CD4-positive, alpha-beta T cell treated with Interleukin-10 for 1 hour (primary cell): ENCODE measurements around the gene ADGRL3.
"Not testable (repeated sequence)": the region's sequence is repeated elsewhere in the genome, so short reads cannot be mapped to it uniquely, and the experiment has no call there.

Source experiments
- DNase-seq: peaks from one replicate; pipeline ENCODE4 v3.0.0-alpha.2; 2020

Gene ADGRL3

DNA sequence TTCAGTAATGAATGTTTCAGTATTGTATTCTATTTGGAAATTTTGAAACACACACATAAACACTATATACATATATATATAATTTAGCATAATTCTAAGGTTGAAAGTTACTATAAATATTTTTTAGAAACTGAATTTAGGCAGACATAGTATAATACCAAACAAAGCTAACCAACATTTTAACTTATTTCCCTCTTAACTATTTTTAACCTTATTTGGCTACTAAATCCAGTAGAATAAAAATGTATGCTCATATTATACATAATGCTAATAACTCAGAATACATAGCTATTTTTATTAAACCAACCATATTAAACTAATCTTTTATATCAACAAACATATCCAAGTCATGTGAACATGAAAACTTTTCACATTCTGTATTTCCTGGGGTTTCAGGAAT is 563.6 kb downstream of the ADGRL3 start:
- no peak for DNase-seq

DNA sequence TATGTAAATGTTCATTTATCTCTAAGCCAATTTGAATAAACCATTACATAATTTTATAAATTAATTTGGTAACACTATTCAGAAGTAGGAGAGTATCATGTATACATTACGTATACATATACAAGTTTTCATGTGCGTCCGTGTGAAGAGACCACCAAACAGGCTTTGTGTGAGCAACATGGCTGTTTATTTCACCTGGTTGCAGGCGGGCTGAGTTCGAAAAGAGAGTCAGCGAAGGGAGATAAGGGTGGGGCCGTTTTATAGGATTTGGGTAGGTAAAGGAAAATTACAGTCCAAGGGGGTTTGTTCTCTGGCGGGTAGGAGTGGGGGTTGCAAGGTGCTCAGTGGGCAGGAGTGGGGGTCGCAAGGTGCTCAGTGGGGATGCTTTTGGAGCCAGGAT is 564.0 kb downstream of the ADGRL3 start:
- DNase-seq, result not testable (repeated sequence)

DNA sequence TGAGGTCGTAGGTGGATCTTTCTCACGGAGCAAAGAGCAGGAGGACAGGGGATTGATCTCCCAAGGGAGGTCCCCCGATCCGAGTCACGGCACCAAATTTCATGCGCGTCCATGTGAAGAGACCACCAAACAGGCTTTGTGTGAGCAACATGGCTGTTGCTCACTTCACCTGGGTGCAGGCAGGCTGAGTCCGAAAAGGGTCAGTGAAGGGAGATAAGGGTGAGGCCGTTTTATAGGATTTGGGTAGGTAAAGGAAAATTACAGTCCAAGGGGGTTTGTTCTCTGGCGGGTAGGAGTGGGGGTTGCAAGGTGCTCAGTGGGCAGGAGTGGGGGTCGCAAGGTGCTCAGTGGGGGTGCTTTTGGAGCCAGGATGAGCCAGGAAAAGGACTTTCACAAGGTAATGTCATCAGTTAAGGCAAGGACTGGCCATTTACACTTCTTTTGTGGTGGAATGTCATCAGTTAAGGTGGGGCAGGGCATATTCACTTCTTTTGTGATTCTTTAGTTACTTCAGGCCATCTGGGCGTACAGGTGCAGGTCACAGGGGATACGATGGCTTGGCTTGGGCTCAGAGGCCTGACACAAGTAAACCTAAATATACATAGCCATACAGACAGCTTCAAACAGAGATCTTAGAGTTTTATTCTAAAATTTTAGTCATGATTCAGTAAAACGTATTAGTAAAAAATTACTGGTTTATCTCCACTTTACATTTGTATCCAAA is 569.5 kb downstream of the ADGRL3 start:
- DNase-seq, result not testable (repeated sequence)

DNA sequence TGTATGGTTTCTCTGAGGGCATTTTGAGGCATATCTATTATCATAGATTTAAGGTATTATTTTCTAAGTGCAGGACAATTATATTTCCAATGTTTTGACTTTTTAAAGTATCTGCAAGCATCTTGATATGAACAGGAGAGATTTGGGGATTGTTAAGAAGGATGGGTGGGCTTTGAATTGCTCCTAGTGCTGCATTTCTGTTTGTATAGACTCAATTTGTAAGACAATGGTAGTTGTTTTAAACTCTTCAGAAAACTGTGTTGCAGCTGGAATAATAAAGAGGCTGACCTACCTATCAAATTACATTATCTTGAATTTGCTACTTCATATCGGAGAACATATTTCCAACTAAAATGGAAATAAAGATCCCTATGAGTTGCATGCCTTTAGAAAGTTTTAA is 570.3 kb downstream of the ADGRL3 start:
- no peak for DNase-seq

DNA sequence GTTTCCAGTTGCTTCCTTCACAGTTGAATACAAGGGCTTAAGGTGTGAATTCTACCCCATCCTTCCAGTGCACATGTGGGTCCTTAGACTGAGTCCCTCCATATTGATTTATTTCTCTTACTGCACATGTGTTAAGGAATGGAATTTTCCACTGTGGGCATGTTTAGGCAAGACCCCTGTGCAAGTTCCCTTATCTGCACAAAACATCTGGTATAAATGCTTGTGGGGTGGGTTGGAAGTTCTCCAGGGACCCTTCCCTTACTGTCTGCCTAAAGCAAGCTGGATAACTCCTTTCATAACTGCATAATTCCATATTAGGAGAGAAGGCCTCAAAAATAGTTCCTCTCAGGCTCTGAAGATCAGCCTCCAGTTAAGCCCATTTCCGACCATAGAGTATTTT is 570.9 kb downstream of the ADGRL3 start:
- no peak for DNase-seq

DNA sequence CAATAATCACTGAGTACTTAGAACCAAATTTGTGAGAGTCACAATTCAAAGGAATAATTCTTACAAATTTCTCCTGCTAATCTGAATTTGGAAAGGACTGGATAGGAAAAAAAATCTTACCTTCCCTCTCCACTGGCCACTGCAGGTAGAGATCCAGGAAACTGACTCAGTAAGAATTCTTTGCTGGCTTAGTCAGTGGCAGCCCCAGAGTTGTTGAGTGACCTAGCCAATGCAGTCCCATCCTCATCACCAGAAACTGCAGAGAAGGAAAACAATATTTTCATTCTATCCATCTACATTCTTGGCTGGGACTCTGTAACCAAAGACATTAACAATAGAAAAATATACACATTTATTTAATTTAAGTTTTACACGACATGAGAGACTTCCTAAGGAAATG is 572.0 kb downstream of the ADGRL3 start:
- no peak for DNase-seq

DNA sequence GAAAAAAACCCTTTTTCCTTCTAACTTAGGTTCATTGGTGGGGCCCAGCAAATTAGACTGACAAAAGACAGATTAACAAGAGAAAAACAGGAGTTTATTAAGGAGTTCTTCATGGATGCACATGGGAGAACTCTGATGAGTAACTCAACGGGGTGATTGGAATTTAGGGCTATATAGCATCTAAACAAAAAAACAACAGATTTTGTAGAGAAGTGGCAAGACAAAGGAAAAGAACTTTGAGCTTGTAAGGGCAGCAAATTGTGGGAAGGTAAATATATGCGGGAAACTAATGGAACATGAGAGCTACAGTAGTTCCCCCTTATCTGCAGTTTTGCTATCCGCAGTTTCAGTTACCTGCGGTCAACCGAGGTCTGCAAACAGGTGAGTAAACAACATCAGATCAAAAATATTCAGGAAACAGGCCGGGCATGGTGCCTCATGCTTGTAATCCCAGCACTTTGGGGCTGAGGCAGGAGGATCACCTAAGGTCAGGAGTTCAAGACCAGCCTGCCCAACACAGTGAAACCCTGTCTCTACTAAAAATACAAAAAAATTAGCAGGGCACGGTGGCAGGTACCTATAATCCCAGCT is 573.6 kb downstream of the ADGRL3 start:
- DNase-seq, result no peak

DNA sequence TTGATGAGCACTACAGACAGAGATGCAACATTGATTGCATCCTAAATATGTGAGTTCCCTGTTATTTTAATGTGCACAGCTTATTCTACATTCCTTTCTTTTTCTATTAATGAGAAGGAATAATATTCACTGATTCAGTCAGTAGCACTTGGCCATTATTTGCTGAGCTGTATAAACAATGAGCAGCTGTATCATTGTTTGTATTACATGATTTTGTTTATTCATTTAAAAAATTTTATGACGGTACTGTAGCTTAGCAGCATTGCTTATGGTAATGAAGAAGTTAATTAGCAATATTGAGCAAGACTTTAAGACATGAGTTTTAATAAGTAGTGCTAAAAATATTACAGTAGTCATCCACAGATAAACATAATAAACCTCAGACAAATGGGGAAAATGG is 582.0 kb downstream of the ADGRL3 start:
- DNase-seq, result no peak

DNA sequence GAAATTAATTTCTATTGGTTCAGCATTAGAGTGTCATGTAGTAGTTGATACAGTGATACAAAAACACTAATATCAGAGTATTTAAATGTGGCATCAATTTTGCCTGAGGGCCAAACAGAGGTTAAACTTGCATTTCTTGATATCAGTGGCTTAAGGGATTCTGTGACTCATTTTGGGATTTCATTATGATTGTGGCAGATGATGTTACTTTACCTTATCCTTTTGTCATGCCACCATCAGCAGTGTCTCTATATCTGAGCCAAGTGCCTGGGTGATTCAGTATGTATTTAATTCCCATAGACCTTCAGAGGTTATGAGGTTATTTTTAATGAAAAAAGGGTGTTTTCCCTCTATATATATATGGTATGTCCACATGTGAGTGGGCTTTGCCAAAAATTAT is 582.9 kb downstream of the ADGRL3 start:
- DNase-seq, result no peak

DNA sequence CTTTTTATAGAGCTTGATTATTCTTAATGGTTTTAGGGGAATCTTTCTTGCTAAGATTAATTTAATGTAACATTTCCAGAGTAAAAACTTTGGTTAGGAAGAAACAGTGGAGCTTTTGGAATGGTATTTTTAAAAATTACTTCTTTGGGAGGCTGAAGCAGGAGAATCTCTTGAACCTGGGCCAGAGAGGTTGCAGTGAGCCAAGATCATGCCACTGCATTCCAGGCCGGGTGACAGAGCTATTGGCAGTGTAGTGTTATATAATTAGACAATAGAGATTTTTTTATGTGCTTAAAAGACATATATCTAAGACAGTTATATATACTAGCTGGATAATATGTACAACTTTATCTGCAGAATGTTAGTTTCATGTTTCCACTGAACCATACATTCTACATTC is 585.6 kb downstream of the ADGRL3 start:
- DNase-seq, result no peak

DNA sequence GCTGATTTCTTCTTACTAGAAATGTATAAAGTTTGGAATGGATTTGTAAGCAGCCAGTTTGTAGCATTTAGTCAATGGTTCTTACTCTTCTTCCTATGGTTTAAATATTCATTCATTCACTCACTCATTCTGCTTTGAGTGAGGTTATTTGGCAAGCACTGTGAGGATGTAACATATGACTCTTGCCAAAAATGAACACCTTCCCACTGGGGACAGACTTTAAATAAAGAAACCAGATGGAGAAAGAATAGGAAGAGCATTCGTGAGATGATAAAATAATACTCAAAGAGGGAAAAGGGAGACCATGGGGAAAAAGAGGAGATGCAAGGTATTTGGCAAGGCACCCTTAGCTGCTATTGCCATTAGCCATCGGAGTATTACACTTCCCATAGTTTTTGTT is 586.1 kb downstream of the ADGRL3 start:
- no peak for DNase-seq

DNA sequence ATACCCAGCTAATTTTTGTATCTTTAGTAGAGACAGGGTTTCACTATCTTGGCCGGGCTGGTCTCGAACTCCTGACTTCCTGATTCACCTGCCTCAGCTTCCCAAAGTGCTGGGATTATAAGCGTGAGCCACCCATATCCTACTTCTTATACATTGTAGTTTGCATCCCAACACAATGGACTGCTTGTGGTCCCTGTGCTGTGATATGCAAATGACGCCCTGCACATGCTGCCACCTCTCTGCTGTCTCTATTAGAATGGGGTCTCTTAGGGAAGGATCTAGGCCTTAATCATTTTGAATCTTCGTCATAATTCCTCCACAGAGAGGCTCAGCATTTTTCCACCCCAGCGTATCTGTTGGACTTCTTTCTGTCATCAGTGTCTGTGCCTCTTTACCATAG is 595.9 kb downstream of the ADGRL3 start:
- no peak for DNase-seq

DNA sequence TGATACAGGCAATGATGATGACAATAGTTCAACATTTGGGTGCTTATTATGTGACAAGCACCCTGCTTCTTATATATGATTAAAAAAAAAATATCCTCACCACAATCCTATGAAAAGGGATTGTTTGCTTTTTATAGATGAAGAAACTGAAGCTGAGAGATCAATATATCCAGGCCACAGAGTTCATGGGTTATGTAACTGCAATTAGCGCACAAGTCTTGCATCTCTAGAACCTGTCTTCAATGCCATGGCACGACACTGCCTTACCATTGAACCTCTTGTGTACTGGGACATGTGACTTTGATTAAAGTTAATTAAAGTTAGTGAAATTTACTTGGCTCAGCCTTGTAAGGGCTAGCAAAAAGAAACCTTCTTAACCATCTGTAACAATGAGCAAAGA is 599.7 kb downstream of the ADGRL3 start:
- DNase-seq, result no peak

DNA sequence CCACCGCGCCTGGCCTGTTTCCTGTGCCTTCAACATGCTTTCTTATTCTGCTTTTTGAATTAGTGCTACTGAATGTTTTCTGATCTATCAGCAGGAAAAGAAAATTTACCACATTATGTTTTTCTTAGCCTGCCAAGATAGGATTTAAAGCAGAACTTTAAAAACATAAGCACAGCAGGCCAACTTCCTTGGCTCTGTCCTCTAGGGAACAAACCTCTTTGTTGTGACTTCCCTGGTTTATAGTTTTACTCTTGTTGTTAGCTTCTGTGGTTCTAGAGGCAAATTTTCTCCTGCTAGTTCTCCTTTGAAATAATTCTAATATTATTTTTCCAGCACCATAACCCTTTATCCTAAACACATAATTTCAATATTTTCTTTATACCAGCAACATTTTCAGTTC is 605.1 kb downstream of the ADGRL3 start:
- DNase-seq, result no peak

DNA sequence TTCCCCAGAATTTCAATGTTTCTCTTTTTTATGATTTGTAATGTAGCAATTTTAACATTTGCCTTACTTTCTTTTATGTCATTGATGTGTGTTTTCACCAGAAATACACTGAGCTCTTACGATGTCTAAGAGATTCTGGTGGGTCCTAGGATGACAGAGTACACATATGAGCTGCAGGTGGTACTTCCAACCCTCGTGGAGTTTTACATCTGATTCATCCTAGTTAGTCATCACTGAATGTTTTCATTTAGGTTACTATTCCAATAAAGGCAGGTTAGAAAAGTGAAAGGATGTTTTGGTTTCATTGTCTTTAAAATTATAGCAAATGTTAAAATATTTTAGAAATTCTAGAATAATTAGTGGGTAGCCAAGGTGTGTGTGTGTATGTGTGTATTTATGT is 605.9 kb downstream of the ADGRL3 start:
- no peak for DNase-seq

DNA sequence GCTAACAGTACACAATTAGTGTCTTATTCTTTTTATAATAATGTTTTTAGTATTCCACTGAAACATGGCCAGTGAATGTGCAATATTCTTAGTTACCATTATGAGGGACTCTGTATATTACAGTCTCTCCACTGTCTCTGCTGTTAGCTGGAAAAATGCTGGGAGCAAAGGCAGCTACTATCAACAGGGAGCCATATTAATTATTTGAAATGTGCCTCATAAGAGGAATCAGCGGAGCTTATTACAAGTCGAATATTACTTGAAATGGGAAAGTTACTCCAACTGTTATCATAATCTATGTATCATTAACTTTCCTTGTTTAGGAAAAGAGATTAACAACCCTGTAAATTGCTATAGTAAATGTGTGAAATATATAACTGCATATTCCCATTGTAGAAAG is 612.0 kb downstream of the ADGRL3 start:
- no peak for DNase-seq

DNA sequence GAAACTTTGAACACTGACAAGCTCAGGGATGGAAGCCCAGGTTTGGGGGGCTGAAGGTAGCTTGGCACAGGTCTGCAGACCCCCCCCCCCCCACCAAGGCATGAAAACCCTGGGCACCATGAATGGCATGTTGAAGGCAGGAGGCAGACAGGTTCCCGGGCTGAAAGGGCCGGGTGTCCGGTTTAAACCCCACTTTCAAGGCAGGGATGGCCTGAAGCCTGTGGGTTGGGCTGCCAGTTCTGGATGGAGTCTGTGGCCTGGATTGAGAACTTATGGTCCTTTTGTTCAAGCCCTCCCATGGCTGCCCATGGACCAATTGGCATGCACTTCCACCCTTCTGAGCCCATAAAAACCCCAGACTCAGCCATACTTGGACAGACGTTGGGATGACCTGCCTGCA is 616.9 kb downstream of the ADGRL3 start:
- no peak for DNase-seq

DNA sequence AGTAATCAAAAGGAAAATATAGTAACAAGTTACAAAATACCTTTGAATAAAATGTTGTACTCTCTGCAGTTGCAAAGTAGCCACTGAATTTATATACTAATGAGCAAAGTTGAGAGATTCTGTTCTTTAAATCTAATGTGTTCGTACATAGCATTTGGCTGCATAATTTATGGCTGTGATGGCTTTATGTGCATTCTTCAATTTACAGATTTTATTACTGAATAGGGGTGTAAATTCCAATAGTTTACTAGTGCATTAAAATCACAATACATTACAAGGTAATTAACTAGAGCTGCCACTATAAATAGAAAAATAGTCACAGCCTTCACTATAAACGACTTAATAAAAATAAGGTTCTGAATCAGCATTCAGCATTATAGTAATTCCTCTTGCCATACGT is 620.0 kb downstream of the ADGRL3 start:
- DNase-seq, result no peak

DNA sequence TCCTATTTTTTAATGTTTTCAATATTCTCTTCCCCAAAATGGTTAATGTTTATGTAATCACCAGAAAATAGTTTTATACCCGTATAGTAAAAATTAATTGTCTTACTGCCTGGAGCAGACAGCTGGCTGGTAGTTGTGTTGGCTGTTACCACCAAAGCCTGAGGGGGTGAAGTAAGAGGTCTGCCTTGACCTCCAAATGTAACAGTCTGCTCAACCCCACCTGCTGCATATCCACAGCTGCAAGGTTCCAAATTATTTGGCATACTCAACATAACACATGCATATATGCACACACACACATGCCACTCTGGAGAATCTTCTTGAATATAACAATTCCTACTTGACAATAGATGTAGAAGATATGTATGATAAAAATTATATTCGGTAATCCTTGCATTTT is 624.3 kb downstream of the ADGRL3 start:
- DNase-seq, result no peak

DNA sequence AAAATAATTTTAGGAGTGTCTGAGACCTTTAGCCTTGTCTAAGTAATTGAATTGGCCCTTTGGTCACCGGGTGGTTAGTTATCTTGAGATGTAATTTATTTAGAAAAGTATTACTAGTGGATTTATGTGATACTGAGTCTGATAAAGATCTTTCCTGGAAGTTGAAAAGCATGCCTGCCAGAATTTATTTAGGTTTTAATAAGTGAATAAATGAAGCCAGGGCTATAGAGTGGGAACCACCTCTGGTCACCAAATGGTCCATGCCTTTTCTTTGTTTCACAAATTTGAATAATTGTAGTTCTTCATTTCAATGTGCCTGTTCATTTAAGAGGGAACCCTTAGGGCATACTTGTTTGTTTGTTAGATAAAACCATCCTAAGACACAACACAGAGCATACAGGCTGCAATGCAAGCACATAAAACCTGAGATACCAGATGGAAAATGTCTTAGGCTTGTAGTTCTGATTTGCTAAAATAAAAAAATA is 627.8 kb downstream of the ADGRL3 start:
- DNase-seq, result no peak

DNA sequence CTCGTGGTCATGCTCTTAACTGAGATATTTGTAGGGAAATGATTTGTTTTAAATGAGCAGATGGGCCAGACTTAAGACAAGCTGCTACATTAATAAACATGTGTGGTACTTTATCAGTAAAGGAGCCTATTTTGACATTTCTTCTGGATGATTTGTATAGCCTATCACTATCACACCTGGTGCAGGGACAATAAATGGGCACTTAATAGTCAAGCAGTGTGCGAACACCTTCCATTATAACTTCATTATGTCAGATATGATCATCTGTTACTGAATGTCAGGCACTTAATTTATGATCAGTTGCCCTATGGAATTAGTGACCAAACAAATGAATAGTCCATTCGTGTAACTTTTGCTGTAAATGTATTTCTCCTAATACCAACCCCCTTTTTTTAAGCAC is 628.8 kb downstream of the ADGRL3 start:
- DNase-seq, result no peak

DNA sequence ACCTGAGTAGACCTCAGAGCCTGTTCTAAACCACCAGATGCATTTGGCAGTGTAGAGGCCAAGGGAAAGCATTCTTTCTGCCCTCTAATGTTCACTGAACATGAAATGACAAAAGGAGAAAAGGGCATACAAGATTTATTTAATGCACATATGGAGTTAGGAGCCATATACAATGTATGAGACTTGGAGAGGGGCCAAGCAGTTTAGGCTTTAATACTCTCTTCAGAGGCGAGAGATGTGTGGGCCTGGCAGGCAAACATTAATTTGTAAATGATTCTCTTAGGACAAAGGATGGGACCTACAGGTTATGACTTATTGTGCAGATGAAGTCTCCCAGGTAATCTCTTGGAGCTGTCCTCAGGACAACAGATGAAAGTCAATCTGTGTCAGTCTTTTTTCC is 631.9 kb downstream of the ADGRL3 start:
- DNase-seq, result no peak

DNA sequence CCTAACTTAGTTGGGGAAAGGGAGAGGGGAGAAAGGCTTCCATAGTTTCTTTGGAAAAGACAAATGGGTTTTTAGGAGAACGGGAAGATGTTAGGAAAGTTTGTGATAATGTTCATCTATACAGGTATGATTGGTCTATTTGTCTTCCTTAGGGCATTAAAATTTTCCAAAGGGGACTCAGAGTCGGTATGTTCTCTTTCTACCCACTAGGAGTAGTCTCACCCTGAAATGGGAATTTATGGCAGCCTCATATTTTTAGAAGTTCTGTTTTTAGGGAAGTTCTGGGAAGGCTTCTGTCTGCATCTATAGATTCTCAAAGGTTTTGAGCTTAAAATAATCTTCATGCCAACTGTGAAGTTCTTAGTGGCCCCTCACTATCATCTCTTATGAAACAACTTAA is 637.3 kb downstream of the ADGRL3 start:
- DNase-seq, result no peak

DNA sequence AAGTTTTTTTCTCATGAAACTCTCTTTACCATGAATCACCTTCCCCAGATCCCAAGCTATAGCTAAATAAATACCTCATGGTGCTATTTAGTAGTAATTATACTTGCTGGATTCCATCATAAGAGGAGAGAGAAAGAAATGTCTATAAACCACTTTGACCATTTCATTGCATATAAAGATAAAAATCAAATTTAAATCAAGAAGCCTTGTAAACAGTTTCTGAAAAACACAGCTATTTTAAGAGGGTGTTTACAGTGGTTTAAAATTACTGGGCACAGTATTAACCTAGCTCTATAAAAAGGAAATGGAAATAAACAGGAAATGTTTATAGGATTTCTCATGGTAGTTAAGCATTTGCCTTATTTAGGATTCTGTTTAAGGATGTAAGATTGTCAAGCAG is 637.9 kb downstream of the ADGRL3 start:
- DNase-seq, result no peak

DNA sequence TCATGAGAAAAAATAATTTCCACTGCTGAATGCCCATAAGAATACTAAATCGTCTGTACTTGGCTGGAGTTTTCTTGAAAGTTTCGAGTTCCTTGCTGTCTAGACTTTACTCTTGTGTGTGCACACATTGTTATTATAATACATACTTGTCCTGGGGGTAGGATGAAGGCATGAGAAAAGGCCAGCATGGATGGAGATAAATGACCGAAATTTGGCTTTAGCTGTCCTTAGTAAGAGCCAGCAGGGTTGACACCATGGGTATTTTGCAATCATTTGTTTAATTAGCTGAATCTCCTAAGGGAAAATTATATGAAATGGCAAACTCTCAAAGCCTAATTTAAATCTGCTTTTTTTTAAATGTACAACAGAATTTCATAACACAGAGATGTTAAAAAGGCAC is 641.6 kb downstream of the ADGRL3 start:
- DNase-seq, result no peak
